Measurements from ENCODE around the gene PTPRM.
A peak's percentile ranks its signal among the peaks of the same experiment; 100 is the strongest.

Gene PTPRM

DNA sequence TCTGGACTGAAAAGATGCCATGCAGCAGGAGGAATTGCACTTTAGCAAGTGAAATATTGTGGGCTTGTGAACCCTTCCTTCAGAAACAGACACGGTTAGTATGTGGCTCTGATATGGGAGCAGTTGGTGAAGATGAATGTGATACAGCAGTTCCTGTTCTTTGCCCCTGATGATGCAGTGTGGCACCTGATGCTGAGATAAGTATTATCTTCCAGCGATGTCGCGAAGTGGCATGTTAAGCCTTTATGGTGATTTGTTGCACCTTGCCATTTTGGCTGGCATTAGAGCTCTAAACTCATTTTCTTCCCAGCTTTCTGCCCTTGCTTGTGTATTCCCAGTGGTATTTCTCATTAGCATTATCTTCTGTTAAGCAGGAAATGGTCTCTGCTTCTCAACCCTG is 600.6 kb downstream of the PTPRM start:
- peaks cover 20% of the 10 kb centered on the region for H3K4me1 Mint-ChIP-seq
- TF ChIP-seq, protein P1, sequence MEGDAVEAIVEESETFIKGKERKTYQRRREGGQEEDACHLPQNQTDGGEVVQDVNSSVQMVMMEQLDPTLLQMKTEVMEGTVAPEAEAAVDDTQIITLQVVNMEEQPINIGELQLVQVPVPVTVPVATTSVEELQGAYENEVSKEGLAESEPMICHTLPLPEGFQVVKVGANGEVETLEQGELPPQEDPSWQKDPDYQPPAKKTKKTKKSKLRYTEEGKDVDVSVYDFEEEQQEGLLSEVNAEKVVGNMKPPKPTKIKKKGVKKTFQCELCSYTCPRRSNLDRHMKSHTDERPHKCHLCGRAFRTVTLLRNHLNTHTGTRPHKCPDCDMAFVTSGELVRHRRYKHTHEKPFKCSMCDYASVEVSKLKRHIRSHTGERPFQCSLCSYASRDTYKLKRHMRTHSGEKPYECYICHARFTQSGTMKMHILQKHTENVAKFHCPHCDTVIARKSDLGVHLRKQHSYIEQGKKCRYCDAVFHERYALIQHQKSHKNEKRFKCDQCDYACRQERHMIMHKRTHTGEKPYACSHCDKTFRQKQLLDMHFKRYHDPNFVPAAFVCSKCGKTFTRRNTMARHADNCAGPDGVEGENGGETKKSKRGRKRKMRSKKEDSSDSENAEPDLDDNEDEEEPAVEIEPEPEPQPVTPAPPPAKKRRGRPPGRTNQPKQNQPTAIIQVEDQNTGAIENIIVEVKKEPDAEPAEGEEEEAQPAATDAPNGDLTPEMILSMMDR (IDR thresholded peaks at IDR 0.05): no peak
- H3K9me3 Mint-ChIP-seq: no peaks in the 10 kb centered on the region
- no peak for DNase-seq
- H3K27ac Mint-ChIP-seq: no peak overlapping the region
- H3K4me3 Mint-ChIP-seq: no peak overlapping the region
- H3K36me3 Mint-ChIP-seq (ENCODE audit: low read depth): no peaks in the 10 kb centered on the region
- no peaks in the 10 kb centered on the region for H3K27me3 Mint-ChIP-seq (ENCODE audit: low read depth, poor library complexity)

DNA sequence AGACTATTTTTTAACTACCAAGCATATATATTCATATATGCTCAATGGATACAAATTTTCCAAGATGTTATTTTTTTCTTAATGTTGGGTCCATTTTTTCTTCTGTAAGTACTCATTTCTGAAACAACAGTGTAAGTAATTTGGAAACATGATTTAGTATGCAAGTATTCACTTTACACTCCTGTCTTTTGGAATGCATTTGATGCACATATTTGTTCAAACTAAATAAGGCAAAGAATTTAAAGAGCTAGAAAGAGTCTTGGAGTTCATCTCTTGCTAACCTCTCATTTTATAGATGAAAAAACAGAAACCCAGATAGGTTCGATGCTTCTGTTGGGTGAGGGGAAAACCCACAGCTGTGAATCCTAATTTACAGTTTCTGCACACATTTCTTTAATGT is 602.6 kb downstream of the PTPRM start:
- no peak overlapping the region for H3K27ac Mint-ChIP-seq
- TF ChIP-seq, protein P1 (IDR thresholded peaks at IDR 0.05): no peak
- no peaks in the 10 kb centered on the region for H3K27me3 Mint-ChIP-seq (ENCODE audit: low read depth, poor library complexity)
- DNase-seq: no peak
- peaks cover 28% of the 10 kb centered on the region for H3K4me1 Mint-ChIP-seq
- no peaks in the 10 kb centered on the region for H3K9me3 Mint-ChIP-seq
- H3K4me3 Mint-ChIP-seq: no peak overlapping the region
- no peaks in the 10 kb centered on the region for H3K36me3 Mint-ChIP-seq (ENCODE audit: low read depth)

DNA sequence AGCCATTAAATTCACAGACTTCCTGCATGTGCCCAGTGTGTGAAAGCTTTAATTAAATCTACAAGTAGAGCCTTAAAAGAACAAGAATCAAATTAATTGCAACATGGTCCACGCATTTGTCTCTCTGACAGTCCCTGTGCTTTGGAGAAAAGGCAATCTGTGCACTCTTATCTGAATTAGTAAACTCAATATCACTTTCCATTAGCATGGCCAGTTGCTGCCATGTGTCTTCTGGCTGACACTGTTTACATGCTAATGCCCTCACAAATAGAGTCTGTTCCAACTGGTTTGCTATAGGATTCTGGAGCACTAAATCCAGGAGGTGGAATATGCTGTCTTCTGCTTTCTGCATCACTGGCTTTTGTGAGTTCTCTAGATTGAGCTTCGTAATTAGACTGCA is 607.7 kb downstream of the PTPRM start:
- Mint-ChIP-seq H3K27me3 (ENCODE audit: low read depth, poor library complexity) (no peaks in the 10 kb centered on the region), H3K36me3 (ENCODE audit: low read depth) (peaks cover 4% of the 10 kb centered on the region), H3K9me3 (peaks cover 9% of the 10 kb centered on the region), H3K4me1 (peaks cover 60% of the 10 kb centered on the region), H3K4me3 (no peak overlapping the region), H3K27ac (no peak overlapping the region)
- DNase-seq: no peak
- TF ChIP-seq, protein P1 (IDR thresholded peaks at IDR 0.05): no peak

DNA sequence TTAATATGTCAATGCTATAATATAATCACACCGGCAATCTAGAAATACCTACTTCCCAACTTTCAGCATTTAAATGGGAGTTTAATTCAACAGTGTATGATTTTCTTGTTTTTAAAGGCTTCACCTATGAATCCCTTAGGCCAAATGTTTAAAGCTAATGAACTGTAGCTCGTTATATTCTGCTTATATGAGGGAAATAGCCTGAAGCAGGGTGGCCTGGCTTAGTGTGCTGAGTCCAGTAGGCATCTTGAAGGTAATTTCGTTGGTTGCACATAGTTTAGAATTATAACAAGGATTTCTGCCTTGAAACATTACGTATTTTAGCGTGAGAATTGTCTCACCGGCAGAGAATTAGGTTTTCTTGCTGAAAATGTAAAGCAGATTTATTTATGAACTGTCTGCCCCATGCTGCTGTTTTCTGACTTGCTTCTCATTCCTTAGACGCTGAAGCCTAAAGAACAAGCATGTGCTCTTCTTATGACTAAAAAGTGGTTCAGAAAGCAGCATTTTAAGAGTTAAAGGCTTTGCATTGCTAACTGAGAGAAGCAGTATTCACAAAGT is 608.5 kb downstream of the PTPRM start:
- peak overlapping the region; percentile 39 for H3K27ac Mint-ChIP-seq
- TF ChIP-seq, protein P1 (IDR thresholded peaks at IDR 0.05): no peak
- peaks cover 10% of the 10 kb centered on the region for H3K36me3 Mint-ChIP-seq (ENCODE audit: low read depth)
- H3K27me3 Mint-ChIP-seq (ENCODE audit: low read depth, poor library complexity): no peaks in the 10 kb centered on the region
- peaks cover 52% of the 10 kb centered on the region for H3K4me1 Mint-ChIP-seq
- no peak for DNase-seq
- no peak overlapping the region for H3K4me3 Mint-ChIP-seq
- peaks cover 12% of the 10 kb centered on the region for H3K9me3 Mint-ChIP-seq

DNA sequence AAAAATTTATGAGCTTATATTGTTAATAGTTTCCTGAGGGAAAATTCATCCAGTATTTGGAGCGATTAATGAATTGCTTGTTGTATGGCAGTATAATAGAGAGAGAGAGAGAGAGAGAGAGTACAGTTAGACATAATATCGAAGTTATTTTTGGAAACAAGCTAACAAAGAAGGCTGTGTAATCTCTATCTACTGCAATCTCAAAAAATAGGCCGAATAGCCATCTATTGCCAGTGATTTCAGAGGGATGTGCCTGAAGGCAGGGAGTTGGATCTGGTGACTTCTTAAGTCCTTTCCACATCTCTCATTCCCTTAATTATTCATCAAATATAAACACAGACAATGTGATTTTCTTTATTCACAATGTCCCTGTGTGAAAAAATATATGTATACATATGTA is 609.0 kb downstream of the PTPRM start:
- Mint-ChIP-seq H3K9me3 (peaks cover 12% of the 10 kb centered on the region), H3K4me3 (no peak overlapping the region), H3K4me1 (peaks cover 47% of the 10 kb centered on the region), H3K27me3 (ENCODE audit: low read depth, poor library complexity) (no peaks in the 10 kb centered on the region), H3K27ac (peak overlapping the region; percentile 39), H3K36me3 (ENCODE audit: low read depth) (peaks cover 11% of the 10 kb centered on the region)
- TF ChIP-seq, protein P1 (IDR thresholded peaks at IDR 0.05): no peak
- DNase-seq: no peak

DNA sequence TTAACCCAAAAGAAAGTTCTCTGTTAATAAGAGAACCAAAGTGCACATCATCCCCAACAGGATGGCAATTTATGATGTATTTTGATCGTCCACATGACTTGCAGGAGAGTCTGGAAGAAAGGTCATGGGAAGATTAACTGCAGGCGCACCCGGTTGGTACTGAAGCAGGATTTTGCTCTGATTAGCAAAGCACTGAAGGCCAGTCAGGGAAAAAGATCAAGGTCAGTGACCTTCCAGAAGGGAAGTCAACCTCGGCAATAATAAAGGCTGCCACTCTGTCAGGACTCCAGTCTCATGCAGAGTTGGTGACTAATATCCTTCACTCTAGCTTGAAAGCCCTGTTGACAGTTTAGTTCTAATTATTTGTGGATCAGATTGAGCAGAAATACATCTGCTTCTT is 609.4 kb downstream of the PTPRM start:
- no peak overlapping the region for H3K4me3 Mint-ChIP-seq
- TF ChIP-seq, protein P1 (IDR thresholded peaks at IDR 0.05): no peak
- no peaks in the 10 kb centered on the region for H3K27me3 Mint-ChIP-seq (ENCODE audit: low read depth, poor library complexity)
- H3K36me3 Mint-ChIP-seq (ENCODE audit: low read depth): peaks cover 11% of the 10 kb centered on the region
- peak overlapping the region; percentile 24 for H3K27ac Mint-ChIP-seq
- peaks cover 12% of the 10 kb centered on the region for H3K9me3 Mint-ChIP-seq
- H3K4me1 Mint-ChIP-seq: peaks cover 43% of the 10 kb centered on the region
- peak; percentile 29 for DNase-seq
